Measurements from ENCODE around the gene ALKBH8. TPM values are rescaled to one million over a fixed set of nuclear protein-coding genes. Genes with fewer than 3 reads are reported as not detected.

Gene ALKBH8
- total RNA-seq, 1 experiment from 2014 or later = 7.9 TPM

Other genes with a start within 250 kb of the ALKBH8 start
- gene CWF19L2, start 107.9 kb downstream of the ALKBH8 start, total RNA-seq (2014; rRNA removed; shearing (Covaris generic)) = 6.6 and 8.0 TPM in 2 replicates
- 3.3 and 3.9 TPM in 2 replicates for gene ELMOD1, start 25.4 kb upstream of the ALKBH8 start, total RNA-seq (2014; rRNA removed; shearing (Covaris generic))
- 1.9 TPM in 1 of 2 replicates, not detected in the other for gene SLN, start 146.3 kb upstream of the ALKBH8 start, total RNA-seq (2014; rRNA removed; shearing (Covaris generic))